HEK293 (cell line): ENCODE data around the gene HEPHL1.

ENCODE experiments used
- CTCF ChIP-seq: fragments of 450-650 bp; formaldehyde crosslinking; IDR thresholded peaks from 2 replicates; pipeline ENCODE4 v1.5.1; 2016; ENCODE audit warnings: missing biosample characterization, missing genetic modification characterization
- ZNF169 ChIP-seq: fragments of 450-650 bp; formaldehyde crosslinking; IDR thresholded peaks from 2 replicates; pipeline ENCODE4 v1.5.1; 2016; ENCODE audit warnings: missing biosample characterization, missing genetic modification characterization
- ZNF24 ChIP-seq: fragments of 450-650 bp; formaldehyde crosslinking; IDR thresholded peaks from 2 replicates; pipeline ENCODE4 v1.5.1; 2016; ENCODE audit warnings: missing biosample characterization, missing genetic modification characterization
- ZNF274 ChIP-seq, 2 experiments: fragments of 200-500 bp in 1 of 2; fragments of 450-650 bp in 1 of 2; sonication (Bioruptor generic) in 1 of 2; formaldehyde crosslinking in 1 of 2; IDR thresholded peaks; 2 replicates each; pipeline versions ENCODE4 v1.5.1 to v1.6.1; 2014 to 2016; ENCODE audit warnings: borderline replicate concordance in 1 of 2, inconsistent platforms in 1 of 2, low read length in 1 of 2, missing biosample characterization in 1 of 2, missing genetic modification characterization in 1 of 2
- ZNF362 ChIP-seq: fragments of 450-650 bp; formaldehyde crosslinking; IDR thresholded peaks from 2 replicates; pipeline ENCODE4 v1.5.1; 2016; ENCODE audit warnings: missing biosample characterization, missing genetic modification characterization

- TF ChIP-seq ZNF169 (no peak), ZNF362 (no peak), CTCF (tag by site-specific recombination) (no peak), ZNF274 (IDR thresholded peaks at IDR 0.05; ENCODE audit: low read length) (no peak), ZNF274 (tag by site-specific recombination; IDR thresholded peaks at IDR 0.05; ENCODE audit: borderline replicate concordance) (no peak), ZNF24 (tag by site-specific recombination) (no peak)
Observed at GRCh38 chr11:94059065-94059464, 37.9 kb downstream of the HEPHL1 start.
